GM12891 (cell line): Measurements from ENCODE around the gene RBMXL2.

Source experiments
- POLR2A ChIP-seq: IDR thresholded peaks from 2 replicates; pipeline ENCODE4 v1.6.1; 2011; ENCODE audit warnings: low read depth, low read length, control low read depth
- POLR2AphosphoS5 ChIP-seq: IDR thresholded peaks from 2 replicates; pipeline ENCODE4 v1.6.1; 2011; ENCODE audit warnings: low read depth, low read length, control low read depth
- SPI1 ChIP-seq: IDR thresholded peaks from 2 replicates; pipeline ENCODE4 v1.6.1; 2011; ENCODE audit warnings: low read depth, low read length, control low read depth
- TAF1 ChIP-seq: IDR thresholded peaks from 2 replicates; pipeline ENCODE4 v1.6.1; 2011; ENCODE audit warnings: low read depth, low read length, control low read depth

- TF ChIP-seq POLR2AphosphoS5 (no peak), POLR2A (no peak), TAF1 (no peak), SPI1 (no peak)
These were observed 26.3 kb upstream of the RBMXL2 start for GRCh38 chr11:7062534-7062933.
